HL-60/S4 (cell line): ENCODE measurements around the gene ZBTB34.

Experiments
- in situ Hi-C: fragments of 300-500 bp; cut with MboI; formaldehyde crosslinking; loops from 2 replicates; pipeline ENCODE4 v1.14.3; 2022; ENCODE audit warnings: low sequenced_read_pairs

The ZBTB34 gene

DNA sequence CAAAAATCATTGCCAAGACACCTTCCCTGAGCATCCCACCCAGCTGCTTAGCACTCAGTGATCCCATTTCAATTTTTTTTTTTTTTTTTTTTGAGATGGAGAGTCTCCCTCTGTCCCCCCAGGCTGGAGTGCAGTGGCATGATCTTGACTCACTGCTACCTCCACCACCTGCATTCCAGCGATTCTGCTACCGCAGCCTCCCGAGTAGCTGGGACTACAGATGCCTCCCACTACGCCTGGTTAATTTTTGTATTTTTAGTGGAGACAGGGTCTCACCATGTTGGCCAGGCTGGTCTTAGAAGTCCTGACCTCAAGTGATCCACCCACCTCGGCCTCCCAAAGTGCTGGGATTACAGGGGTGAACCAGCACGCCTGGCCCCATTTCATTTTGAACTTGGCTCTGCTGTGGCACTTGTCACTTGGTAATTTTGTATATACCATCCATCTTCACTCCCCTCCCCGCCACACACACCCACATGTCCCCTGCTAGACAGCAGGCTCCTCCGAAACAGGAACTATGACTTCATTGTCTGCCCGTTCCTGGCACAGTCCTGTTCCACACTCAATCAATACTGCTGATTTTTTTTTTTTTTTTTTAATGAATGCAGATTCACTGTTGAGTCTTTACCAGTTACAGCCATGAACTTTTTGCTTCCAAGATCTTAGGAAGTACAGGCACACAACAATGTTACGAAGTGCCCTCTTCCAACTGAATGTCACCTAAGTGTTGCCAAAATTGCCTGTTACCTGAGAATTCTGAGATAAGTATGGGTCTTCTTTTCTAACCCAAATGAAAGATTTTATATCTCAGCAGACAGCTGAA lies 17.3 kb upstream of the ZBTB34 start:
- in situ Hi-C loops: no loop called here

DNA sequence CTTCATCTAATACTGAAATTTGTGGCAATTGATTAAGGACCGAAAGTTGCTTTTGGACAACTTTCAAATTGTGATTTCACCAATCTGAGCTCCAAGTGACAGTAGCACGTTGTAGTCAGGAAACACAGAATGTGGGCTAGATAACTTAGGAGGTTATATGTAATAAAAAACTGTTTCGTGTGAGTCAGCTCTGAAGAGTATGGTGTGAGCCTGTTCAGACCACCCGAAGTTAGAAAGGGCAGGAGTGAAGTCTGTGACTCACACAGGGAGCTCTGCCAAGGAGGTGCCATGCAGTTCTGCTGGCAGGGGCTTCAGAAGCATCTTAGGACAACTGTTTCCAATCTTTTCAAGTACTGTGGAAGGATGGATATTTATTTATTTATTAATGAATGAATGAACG lies 16.4 kb upstream of the ZBTB34 start:
- in situ Hi-C loops: no loop called here

DNA sequence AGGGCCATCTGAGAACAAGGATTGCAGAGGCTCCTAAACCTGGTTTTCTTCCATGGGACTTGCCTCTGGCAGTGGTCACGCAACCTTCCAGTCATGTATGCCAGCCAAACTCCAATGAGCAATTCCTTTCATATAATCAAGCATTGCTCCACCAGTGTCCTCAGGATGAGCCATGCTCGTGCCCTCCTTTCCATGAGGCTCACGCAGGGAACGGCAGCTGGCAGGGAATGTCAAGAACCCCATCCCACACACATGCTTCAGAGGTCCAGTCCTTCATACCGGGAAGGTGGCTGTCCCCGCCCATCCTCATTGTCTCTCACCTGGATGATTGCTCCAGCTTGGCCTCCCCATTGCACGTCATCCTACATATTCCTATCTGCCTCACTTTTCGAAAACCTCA lies 13.4 kb upstream of the ZBTB34 start:
- in situ Hi-C loops: no loop called here

DNA sequence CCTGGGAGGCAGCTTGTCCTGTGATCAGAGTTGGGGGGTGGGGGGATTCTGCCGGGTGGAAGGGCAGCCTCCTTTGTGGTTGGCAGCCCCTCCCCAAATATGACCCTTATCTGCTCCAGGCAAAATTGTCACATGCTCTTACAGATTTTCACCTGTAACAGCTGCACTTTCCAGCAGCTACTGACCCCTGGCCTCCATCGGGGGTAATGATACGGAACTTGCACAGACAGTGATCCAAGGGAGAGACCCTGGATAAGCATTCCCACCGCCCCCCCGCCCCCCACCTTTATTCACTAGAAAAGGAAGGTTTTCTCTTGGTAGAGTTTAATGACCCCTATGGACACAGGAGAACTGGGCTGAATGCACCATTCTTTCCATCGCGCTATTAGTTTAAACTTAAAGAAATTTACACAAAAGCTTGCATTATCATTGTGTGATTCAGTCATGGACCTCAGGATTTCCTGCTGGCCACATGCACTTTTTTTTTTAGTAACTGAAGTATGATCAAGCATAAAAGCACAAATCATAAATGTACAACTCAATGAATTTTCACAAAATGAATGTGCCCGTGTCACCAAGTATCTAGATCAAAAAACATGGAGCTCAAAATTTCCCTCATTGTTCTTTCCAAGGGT lies 10.7 kb upstream of the ZBTB34 start:
- in situ Hi-C loops: no loop called here

DNA sequence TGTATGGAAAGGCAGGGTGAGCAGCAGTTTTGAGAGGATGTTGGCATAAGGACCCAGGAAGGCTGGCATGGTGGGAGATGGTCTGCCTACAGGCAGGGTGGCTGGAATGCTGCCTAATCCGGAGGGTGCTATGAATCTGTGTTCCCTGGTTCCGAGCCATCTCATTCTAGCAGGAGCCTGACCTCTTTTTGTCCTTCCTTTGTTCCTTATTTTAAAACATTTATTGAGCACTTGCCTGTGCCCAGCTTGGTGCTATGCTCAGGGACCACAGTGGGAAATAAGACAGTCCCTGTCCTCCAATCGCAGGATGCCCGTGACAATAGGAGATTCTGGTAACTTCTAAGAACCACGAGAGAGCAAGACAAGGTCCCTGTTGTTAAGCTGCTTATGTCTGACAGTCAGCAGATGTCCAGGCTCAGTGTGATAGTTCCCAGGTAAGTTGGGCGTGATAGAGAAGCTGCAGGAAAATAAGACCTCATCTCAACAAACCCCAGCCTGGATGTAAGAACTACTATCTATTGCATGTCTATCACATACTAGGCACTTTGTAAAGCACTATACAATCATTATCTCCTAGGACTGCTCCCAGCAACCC lies 9.1 kb upstream of the ZBTB34 start:
- in situ Hi-C loops: no loop called here

DNA sequence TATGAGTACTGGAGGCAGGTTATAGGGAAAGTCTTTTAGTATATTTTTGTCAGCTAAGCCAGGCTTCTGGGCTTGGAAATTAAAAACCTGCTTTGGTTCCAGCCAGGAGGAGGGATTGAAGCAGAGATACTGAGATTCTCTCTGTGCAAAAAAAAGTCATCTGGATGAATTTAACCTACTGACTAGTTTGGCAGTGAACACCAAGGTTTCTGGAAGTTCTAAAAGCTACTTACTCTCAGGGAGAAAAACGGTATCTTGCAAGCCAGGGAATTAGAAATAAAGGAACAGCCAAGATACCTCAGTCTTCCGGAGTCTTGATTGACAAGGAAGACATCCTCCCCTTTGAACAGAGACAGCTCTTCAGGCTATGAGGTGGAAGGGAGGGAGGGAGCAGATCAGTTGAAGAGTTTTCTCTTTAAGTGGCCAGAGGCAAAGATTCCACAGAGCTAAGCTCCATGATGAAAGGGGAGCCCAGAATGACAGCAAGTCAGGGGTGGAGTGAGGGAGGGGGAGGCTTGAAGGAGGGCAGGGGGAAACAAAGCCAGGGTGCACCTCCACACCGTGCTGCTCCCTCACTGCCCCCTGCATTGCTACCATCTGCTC lies 8.3 kb upstream of the ZBTB34 start:
- in situ Hi-C loops: no loop called here

DNA sequence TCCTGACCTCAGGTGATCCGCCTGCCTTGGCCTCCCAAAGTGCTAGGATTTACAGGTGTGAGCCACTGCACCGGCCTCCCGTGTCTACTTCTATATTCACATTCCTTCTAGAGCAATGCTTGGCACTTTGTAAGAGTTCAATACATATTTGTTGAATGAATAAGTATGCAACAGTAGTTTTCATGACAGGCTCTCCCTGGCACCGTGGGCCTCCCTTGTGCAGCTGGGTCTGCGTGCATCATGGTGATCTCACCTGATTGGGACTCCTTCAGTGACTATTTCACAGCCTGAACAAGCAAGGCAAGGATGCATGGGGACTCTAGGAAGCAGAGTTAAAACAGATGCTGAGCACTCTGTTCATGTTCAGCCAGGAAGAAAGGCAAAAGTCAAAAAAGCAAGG lies 6.8 kb upstream of the ZBTB34 start:
- in situ Hi-C loops: no loop called here

DNA sequence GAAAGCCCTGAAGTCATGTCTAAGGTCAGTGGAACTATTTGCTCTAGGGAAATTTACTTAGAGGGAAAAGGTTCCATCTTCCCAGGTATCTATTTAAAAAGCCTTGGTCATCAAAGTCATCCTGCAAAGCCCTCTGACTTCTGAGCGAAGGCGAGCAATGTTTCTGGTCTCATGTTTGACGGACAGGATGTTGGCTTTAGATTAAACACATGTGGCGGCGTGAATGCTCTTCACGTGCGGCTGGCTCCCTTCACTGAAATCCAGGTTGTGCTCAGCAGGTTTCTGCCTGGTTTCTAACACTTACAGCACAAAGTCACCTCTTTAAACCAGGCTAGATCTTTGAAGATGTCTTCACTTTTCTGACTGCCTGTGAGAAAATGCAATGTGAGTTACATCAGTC lies 5.7 kb upstream of the ZBTB34 start:
- in situ Hi-C loops: no loop called here

DNA sequence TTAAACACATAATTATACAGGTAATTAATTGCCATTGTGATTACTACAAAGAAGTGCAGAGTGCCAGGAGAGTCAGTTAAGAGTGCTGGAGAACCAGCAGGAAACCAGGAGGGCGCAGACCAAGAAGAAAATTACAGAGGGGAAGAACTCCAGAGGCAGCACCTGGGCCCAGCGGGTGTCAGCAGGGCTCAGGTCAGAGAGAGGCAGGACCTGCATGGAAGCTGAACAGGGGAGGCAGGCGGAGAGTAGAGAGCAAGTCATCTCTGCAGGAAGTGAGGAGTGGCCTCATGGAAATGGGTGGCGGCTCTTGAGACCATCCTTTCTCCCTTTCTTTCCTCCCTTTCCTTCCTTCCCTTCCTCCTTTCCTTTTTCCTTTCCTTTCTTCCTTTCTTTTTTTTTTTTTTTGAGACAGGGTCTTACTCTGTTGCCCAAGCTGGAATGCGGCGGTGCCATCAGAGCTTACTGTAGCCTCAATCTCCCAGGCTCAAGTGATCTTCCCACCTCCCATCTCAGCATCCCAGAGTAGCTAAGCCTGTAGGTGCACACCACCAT lies 4.0 kb upstream of the ZBTB34 start:
- in situ Hi-C loops: no loop called here

DNA sequence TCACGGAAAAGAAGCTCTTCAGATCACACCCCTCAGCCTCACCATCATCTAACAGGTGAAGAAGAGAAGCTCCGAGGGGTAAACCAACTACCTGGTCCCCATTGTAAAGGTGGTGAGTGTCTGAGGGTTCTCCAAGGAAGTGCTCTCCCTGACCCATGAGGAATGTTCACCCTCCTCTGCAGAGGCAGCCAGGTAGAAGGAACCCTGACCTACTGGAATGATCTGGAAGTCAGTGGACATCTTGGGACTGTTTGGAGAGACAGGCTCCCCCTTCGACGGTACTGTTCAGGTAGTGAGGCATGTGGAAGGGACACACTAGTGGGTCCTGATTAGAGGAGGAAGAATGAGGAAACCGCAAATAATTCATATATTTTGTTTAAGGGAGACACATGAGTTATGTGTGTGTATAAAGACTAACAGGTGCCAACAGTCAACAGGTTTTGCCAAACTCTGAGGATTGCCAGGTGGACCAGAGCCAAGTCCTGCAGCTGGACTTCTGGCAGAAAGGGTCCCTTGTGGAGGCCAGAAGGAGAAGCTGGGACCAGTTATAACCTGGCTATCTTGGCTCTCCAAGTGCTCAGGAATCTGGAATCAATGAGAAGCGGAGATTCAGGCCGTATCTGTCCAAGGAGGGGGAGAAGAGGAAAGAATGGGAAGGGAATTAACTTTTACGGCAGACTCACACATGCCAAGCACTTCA lies 3.0 kb upstream of the ZBTB34 start:
- in situ Hi-C loops: no loop called here

DNA sequence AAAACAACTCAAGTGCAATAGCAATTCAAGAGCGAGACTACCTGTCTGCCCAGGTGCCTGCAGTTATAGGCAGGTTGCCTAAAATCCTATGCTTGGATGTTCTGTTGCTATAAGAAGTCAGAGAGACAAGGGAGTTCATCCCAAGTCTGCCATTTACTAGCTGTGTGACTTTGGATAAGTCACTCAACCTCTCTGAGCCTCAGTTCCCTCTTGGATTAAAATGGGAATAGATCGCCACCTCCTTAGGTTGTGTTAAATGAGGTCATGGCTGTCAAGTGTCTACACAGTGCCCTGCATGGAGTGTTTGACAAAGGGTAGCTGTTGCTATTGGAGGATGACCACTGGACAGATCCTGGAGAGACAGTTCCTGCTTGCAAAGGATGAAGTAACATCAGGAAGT lies 1.3 kb upstream of the ZBTB34 start:
- in situ Hi-C loops: no loop called here

DNA sequence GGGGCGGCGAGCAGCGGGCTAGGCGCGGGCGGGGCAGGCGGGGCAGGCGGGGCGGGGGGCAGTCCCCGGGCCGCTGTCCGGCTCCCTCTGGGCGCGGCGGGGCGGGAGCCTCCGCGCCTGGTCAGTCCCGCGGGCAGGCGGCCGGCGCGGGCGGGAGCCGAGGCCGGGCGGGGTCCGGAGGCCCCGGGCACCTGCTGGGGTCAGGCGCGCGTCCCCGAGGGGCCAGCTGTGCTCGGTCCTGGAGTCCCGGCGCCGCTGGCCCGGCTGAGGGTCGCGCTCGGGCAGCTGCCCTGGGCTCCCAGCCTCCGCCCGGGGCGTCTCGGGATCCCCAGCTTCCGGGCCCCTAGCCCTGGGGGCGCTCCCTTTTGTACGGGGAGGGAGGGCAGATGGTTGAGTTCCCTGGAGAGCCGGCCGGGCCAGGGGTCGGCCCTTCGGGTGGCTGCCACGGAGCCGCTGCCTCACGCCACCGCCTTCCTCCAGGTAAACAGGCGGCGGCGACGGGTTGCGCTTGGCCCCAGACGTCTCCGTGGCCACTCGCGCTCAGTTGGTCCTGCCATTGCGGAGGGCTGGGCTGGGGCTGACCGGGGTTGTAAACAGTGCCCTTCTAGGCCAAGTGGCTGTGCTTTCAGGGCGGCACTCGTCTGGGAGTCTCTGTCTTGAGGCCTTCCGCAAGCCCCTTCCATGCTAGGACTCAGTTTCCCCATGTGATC lies 473 bp downstream of the ZBTB34 start:
- in situ Hi-C loops: no loop called here

DNA sequence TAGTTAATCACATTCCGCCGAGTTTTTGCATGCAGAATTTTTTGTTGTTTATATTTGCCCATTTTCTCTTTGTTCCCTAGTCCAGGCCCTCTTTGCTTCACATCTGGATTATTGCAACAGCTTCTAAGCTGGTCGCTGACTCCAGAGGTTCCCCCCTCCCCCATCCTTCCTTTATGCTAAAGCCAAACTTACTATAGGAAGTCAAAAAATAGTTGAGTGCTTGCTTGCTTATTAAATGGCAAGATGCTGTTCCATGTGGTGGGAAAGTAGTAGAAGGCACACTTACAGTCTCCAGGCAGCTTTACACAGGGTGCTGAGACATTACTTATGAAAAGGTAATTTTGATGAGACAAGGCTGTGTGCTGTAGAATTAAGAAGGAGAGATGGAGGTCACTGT lies 1.3 kb downstream of the ZBTB34 start:
- in situ Hi-C loops: no loop called here

DNA sequence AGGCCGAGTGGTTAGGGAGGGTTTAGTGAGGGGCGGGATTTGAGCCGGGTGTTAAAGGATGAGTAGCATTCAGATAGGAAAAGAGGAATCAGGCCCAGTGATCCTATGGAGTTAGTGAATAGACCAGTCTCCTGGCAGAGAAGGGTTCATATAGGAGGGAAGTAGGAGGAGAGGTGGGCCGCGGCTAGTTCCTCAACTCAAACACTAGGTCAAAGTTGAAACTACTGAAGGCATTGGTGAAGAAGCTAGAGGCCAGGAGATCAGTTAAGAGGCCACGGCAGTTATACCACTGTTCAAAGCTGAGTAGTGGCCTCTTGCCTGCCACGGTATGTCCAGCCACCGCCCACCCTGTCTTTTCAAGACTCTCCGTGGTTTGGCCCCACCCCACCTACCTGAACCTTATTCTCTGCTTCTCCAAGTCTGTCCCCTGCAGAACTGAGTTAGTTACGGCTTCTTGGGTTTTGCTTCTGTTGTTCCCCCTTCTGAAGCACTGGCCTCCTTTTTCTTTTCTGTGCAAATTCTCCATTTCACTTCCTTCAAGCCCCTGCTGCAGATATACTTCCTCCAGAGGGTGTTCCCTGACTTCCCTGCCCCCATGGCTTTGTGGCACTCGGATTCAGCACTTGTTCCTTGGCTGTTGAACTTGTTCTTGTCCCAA lies 1.8 kb downstream of the ZBTB34 start:
- in situ Hi-C loops: no loop called here

DNA sequence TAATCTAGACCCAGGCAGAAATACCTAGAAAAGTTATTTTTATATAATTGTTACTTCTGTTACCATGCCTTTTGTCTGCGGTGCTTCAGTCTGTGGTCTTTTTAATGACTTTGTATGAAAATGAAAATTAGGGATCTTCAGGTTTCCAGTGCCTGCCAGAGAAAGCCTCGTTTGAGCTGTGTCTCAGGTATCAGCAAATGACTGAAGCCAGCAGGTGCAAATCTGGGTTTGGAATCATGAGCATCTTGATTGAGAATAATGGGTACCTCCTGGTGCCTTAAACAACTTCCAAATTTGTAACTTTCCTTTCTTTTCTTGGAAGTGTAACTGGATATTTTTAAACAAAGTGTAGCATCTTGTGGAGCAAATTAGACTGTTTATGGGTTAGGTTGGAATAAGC lies 4.3 kb downstream of the ZBTB34 start:
- in situ Hi-C loops: no loop called here

DNA sequence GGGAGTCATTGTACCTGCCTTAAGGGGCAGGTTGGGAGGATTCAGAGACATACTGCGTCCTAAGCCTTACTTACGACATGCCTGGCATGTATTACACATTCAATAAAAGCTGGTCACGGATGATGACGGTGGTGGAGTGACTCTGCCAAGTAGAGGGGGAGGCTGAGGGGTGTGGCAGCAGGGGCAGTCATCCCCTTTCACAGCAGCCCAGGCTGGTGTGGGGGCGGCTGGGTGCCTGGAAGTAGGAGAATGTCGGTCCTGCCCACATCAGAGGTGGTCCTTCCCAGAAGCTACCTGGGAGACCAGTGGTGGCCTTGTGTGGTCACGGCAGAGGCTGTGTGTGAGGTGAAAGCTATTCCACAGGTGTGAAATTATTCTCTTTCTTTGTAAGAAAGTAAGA lies 8.9 kb downstream of the ZBTB34 start:
- in situ Hi-C loops: no loop called here

DNA sequence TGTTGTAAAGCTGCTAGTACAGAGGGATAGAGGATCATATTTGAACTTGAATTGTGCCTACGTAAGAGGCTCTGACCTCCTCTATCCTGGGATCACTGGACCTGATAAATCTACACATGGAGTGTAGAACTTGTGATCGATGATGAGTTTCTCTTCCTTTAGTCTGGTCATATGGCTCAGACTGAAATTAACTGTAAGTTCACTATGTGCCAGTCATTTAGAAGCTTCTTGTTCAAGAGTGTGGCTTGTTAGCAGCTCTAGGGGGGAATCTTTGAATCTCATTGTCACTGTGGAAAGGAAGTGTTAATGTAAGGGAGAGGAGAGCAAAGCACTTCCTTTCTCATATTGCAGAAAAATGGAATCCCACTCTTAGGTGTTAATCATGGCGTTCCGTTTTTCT lies 12.1 kb downstream of the ZBTB34 start:
- in situ Hi-C loops: no loop called here

DNA sequence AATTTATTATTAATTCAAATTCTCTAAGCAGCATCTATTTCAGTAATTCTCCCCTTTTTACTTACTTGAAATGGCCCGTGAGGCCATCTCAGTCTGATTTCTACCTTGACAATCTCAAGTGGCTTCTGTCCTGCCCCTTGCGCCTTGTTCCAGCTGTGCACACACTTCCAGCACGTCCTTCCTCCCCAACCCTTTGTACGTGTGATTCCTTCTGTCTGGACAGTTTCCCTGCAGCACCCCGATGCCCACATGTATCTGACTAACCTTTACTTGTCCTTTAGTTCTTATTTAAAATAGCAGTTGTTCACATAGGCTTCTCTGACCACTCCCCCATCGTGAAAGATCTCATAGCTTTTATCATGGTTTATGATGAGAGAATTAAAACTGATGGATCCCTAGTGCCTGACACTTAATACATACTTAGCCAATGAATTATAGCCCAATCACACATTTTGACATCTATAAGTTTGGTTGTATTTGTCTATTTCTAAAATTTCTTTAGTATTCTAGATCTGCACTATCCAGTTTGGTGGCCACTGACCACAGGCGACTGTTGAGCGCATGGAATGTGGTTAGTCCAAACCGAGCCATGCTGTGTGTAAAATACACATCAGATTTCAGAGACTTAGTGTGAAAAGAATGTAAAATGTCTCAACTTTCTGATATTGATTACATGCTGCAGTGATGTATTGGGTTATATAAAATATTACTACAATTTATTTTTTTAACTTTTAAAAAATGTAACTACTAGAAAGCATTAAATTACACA lies 14.3 kb downstream of the ZBTB34 start:
- in situ Hi-C loops: no loop called here
